OCI-M2 (cell line): ENCODE measurements around the gene SMOC2.

Experiments used
- DNase-seq: peaks from one replicate; lab custom pipeline; 2025; ENCODE audit not compliant: unreplicated experiment; lab: John Stamatoyannopoulos, UW

The SMOC2 gene

GRCh38 chr6:168515376-168515775 is 74.4 kb downstream of the SMOC2 start:
- no peak for DNase-seq

DNA sequence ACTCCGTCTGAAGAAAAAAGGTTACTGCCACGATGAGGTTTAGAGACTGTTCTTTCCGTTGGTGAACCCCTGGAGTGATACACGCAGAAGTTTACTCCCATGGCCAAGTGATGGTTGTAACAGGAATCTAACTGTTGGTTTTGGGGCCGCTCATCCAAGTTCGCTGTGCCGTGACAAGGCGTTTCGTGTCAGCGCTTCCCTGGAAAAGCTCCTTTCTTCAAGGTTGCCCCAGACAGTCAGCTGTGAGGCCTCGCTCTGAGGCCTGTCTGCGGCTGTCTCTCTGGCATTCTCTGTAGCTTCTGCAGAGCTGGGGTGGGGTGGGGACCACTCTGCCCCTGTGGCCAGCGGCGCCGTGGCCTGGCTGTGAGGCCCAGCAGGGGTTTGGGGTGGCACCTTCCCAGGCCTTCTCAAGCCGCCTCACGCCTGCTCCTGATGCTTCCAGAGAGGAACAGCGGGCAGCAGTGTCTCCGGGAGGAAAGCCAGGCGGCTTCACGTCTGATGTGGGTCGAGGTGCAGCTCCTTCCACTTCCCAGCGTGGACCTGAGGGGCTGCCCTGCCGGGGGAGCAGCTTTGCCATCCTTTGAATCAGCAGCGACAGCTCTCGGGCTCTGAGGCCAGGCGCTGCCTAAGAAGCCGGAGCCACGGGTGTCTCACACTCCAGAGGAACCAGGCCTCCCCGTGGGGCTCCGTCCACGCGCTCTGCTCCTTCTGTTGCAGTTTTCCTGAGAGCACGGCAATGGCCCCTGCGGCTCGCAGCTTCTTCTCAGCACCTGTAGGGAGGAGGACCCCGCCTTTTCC is 76.2 kb downstream of the SMOC2 start:
- no peak for DNase-seq

GRCh38 chr6:168517742-168518347 is 76.9 kb downstream of the SMOC2 start:
- DNase-seq = no peak

DNA sequence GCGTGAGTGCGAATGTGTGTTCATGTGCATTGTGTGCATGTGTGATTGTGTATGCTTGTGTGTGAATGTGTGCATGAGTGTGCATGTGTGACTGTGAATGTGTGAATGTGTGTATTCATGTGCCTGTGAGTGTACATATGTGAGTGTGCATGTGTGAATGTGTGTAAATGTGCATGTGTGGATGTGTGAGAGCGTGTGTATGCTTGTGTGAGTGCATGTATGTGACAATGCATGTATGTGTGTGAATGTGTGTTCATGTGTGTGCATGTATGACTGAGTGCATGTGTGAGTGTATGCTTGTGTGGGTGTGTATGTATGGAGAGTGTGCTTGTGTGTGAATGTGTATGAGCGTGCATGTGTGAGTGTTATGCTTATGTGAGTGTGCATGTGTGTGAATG is 77.4 kb downstream of the SMOC2 start:
- DNase-seq = no peak

DNA sequence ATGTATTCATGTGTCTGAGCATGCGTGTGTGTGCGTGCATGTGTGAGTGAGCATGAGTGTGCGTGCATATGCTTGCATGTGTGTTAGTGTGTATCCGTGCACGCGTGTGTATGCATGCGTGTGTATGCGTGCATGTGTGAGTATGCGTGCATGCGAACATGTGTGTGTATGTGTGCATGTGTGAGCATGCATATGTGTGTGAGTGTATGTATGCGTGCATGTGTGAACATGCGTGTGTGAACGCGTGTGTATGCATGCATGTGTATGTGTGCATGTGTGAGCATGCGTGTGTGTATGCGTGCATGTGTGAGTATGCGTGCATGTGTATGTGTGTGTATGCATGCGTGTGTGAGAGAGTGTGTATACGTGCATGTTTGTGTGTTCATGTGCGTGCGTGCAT is 77.9 kb downstream of the SMOC2 start:
- no peak for DNase-seq

- no peak for DNase-seq
Observed at GRCh38 chr6:168520233-168520632, 79.2 kb downstream of the SMOC2 start.

GRCh38 chr6:168524571-168525001 is 83.6 kb downstream of the SMOC2 start:
- no peak for DNase-seq

DNA sequence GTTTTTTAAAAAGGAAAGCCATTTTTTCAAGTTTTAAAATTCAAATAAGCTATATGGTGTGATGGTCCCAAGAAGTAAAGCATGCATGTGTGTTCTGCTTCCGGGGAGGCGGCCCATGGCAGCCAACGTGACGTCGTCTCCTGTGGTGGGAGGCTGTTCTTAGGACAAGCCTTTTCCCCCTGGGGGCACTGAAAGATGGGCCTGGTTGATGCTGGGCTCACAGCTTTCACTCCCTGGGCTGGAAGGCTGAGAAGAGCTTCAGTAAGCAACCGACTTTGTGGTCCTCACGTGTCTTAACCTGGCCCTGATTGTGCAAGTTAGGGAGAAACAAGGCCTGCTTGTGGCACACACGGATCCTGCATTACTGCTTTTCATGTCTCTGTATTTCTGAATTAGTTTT is 84.1 kb downstream of the SMOC2 start:
- no peak for DNase-seq

GRCh38 chr6:168525926-168526630 is 85.1 kb downstream of the SMOC2 start:
- DNase-seq = no peak

DNA sequence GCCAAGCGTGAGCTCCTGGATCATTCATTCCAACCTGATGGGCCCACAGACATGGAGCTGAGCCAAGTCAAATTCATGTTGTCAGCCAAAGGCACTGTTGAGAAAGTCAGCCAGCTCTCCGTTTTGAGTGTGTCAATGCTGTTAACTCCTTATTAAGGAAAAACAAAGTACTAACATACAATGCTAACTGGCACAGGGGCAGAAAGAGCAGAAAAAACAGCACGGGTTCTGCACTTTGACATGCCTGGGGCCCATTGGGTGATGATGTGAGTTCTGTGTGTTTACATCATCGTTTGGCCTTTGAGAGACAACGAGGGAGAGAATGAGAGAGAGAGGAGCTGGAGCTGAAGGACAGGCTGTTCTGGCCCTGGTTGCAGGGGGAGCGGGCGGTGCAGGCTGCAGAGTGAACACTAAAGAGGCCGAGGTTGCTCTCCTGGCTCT is 85.9 kb downstream of the SMOC2 start:
- no peak for DNase-seq

DNA sequence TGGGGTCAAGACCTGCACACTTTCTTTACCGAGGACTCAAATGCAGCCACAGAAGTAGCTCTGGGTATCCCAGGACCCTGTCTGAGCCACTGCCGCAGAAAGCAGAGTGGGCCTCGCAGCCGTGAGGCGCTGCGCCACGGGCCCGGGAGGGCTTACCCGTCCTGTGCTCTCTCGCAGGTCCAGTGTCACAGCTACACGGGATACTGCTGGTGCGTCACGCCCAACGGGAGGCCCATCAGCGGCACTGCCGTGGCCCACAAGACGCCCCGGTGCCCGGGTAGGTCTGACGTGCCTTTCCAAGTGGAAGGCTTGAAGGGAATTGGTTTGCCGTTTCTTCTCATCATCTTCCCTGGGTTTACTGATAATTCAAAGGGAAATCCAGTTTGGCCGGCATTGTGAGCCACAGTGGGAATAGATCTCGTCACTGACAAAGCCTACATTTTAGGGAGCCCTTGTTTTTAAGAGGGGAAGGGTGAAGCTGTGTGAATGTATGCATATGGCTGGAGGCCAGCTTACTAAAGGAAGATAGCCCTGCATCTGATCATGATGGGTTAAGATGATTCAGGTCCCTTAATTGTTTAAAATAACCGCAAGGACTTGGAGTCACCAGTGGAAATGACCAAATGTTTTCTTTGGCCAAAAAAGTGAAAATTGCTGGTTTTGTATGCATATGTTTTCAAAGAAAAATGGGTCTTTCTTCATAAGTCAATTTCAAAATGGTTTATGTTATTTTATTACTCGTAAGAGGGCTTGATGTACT is 86.6 kb downstream of the SMOC2 start:
- DNase-seq = no peak

GRCh38 chr6:168528474-168529095 is 87.6 kb downstream of the SMOC2 start:
- no peak for DNase-seq

DNA sequence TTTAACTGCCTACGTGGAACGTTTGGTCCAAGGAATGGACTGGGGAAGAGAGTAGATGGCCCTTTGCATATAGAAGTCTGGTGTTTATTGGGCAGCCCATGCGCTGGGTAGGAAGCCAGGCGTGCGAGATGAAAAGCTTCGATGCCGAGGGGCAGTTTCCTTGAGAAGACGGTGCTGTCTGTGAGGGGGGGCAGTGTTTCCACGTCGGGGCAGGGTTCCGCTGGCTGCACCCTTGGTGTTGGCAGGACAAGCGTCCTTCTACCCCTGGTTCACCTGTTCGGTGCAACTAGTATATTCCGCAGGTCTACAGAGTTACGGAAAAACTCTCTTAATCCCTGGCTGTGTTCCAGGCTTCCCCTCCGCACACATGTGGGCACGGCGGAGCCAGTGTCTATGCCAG is 88.2 kb downstream of the SMOC2 start:
- DNase-seq = no peak

- no peak for DNase-seq
Observed at GRCh38 chr6:168530653-168531071, 89.7 kb downstream of the SMOC2 start.

GRCh38 chr6:168532070-168532469 is 91.1 kb downstream of the SMOC2 start:
- no peak for DNase-seq

GRCh38 chr6:168533414-168533813 is 92.4 kb downstream of the SMOC2 start:
- DNase-seq = no peak

- no peak for DNase-seq
Observed at GRCh38 chr6:168534265-168534664, 93.3 kb downstream of the SMOC2 start.

DNA sequence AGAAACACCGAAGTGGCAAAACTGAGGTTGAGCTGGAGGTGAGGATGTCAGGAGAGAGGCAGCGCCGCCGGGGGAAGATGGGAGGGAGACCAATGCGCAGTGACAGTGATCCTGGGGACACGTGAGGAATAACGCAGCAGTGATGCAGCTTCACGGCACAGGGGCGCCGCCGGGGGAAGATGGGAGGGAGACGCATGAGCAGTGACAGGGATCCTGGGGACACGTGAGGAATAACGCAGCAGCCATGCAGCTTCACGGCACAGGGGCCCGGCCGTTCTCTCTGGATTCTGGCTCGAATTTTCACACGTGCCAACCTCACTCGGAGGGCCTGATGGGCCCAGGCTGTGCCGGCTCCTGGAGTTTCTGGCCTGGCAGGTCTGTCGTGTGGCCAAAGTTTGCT is 94.7 kb downstream of the SMOC2 start:
- no peak for DNase-seq

- no peak for DNase-seq
Observed at GRCh38 chr6:168536196-168536595, 95.2 kb downstream of the SMOC2 start.

GRCh38 chr6:168536665-168537539 is 95.9 kb downstream of the SMOC2 start:
- DNase-seq = no peak
